Measurements from ENCODE around the gene EXOC6B. TPM values are rescaled to one million over a fixed set of nuclear protein-coding genes. Genes with fewer than 3 reads are reported as not detected.

Gene EXOC6B
- total RNA-seq, 1 donor from 2014 or later = 46.1 TPM

DNA sequence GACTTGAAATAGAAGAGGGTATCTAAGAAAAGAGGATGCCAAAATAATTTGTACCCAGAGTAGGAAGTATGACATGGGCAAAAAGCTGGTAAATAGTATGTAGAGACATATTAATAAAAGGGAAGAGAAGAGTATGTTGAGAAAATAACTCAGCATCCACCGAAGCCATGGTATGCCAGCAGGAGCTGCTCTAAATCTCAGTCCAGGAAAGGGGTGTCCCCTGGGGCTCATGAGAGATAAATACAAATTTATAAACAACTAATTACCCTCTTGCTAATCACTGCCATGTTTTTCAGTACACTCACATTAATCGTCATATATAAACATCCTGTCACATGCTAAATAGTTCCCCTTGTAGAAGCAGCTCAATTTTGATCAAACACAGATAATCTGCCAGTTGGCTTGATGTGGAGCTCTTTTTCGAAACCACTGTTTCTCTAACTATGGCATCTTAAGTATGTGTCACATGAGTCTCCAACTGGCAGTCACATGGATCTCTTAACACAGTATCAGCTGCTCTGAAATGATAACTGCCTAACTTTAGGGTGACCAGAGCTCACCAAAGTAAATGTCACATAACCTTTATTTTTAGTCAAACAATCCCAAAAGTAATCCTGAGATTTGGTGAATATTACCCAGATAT, 31.9 kb downstream of the EXOC6B start:
- H3K4me1 Mint-ChIP-seq (ENCODE audit: unreplicated experiment) = peaks cover 12% of the 10 kb centered on the region
- no peak for DNase-seq (ENCODE audit: extremely low spot score, unreplicated experiment)
- H3K36me3 Mint-ChIP-seq = no peaks in the 10 kb centered on the region
- no peaks in the 10 kb centered on the region for H3K27me3 Mint-ChIP-seq
- TF ChIP-seq, protein P1, sequence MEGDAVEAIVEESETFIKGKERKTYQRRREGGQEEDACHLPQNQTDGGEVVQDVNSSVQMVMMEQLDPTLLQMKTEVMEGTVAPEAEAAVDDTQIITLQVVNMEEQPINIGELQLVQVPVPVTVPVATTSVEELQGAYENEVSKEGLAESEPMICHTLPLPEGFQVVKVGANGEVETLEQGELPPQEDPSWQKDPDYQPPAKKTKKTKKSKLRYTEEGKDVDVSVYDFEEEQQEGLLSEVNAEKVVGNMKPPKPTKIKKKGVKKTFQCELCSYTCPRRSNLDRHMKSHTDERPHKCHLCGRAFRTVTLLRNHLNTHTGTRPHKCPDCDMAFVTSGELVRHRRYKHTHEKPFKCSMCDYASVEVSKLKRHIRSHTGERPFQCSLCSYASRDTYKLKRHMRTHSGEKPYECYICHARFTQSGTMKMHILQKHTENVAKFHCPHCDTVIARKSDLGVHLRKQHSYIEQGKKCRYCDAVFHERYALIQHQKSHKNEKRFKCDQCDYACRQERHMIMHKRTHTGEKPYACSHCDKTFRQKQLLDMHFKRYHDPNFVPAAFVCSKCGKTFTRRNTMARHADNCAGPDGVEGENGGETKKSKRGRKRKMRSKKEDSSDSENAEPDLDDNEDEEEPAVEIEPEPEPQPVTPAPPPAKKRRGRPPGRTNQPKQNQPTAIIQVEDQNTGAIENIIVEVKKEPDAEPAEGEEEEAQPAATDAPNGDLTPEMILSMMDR (conservative IDR thresholded peaks at IDR 0.05) = no peak
- H3K4me3 Mint-ChIP-seq = no peak overlapping the region
- H3K27ac Mint-ChIP-seq = no peak overlapping the region
- H3K9me3 Mint-ChIP-seq = no peaks in the 10 kb centered on the region

DNA sequence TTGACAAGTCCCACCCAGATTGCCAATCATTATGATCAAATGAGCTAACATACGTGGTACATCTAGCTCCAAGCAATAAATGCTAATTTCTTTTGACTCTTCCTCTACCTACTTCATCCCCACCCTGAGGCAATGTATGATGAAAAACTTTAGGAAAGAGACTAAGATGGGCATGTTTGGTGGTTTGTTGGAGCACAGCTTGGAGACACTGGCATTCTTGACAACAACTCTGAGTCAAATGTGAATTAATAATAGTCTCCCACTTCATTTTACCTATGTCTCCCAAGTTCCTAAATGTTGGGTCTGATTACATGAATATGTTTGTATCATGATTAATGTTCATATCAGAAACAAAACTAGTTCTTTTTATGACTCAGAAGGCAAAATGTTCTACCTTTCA, 36.6 kb downstream of the EXOC6B start:
- Mint-ChIP-seq H3K9me3 (peaks cover 4% of the 10 kb centered on the region), H3K27ac (no peak overlapping the region), H3K27me3 (no peaks in the 10 kb centered on the region), H3K4me3 (no peak overlapping the region), H3K36me3 (peaks cover 13% of the 10 kb centered on the region), H3K4me1 (ENCODE audit: unreplicated experiment) (peaks cover 6% of the 10 kb centered on the region)
- TF ChIP-seq, protein P1 (conservative IDR thresholded peaks at IDR 0.05) = no peak
- DNase-seq (ENCODE audit: extremely low spot score, unreplicated experiment) = no peak

DNA sequence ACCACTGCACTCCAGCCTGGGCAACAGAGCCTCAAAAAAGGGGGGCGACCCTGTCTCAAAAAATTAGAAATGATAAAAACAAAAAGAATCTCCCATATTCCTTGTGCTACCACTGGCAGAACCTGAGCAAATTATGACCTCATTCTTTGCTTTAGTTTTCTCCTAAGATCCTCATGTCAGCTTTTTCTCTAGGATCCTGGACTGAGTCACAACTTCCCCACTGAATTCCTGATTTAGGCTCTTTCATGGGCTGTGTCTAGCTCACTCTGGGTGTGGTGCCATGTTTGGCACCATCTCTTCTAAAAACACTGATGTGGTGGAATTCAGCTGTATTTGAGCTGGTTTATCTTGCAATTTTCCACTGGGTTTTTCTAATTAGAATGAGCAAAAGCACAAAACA, 37.1 kb downstream of the EXOC6B start:
- H3K9me3 Mint-ChIP-seq = peaks cover 6% of the 10 kb centered on the region
- peaks cover 18% of the 10 kb centered on the region for H3K36me3 Mint-ChIP-seq
- DNase-seq (ENCODE audit: extremely low spot score, unreplicated experiment) = no peak
- H3K27ac Mint-ChIP-seq = no peak overlapping the region
- H3K4me3 Mint-ChIP-seq = no peak overlapping the region
- no peaks in the 10 kb centered on the region for H3K27me3 Mint-ChIP-seq
- peaks cover 6% of the 10 kb centered on the region for H3K4me1 Mint-ChIP-seq (ENCODE audit: unreplicated experiment)
- TF ChIP-seq, protein P1 (conservative IDR thresholded peaks at IDR 0.05) = no peak

DNA sequence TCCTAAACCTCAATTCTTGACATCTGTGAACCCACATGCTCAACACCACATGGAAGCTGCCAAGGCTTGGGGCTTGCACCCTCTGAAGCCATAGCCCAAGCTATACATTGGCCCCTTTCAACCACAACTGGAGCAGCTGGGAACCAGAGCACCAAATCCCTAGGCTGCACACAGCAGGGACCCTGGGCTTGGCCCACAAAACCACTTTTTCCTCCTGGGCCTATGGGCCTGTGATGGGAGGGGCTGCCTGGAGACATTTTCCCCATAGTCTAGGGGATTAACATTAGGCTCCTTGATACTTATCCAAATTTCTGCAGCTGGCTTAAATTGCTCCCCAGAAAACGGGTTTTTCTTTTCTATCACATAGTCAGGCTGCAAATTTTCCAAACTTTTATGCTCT, 40.3 kb downstream of the EXOC6B start:
- no peak overlapping the region for H3K27ac Mint-ChIP-seq
- DNase-seq (ENCODE audit: extremely low spot score, unreplicated experiment) = no peak
- no peak overlapping the region for H3K4me3 Mint-ChIP-seq
- H3K27me3 Mint-ChIP-seq = no peaks in the 10 kb centered on the region
- H3K4me1 Mint-ChIP-seq (ENCODE audit: unreplicated experiment) = peaks cover 18% of the 10 kb centered on the region
- peaks cover 21% of the 10 kb centered on the region for H3K36me3 Mint-ChIP-seq
- peaks cover 8% of the 10 kb centered on the region for H3K9me3 Mint-ChIP-seq
- TF ChIP-seq, protein P1 (conservative IDR thresholded peaks at IDR 0.05) = no peak

DNA sequence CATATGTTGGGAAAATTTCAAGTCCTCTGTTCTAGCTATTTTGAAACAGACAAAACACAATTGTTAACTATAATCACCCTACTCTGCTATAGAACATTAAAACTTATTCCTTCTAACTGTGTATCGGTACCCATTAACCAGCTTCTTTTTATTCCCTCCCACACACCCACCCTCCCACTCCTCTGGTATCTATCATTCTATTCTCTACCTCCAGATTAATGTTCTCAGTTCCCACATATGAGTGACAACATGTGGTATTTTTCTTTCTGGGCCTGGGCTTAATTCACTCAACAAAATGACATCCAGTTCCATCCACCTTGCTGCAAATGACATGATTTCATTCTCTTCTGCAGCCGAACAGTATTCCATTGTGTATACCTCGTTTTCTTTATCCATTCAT, 43.3 kb downstream of the EXOC6B start:
- H3K27me3 Mint-ChIP-seq = no peaks in the 10 kb centered on the region
- peaks cover 27% of the 10 kb centered on the region for H3K36me3 Mint-ChIP-seq
- H3K4me3 Mint-ChIP-seq = no peak overlapping the region
- no peak for DNase-seq (ENCODE audit: extremely low spot score, unreplicated experiment)
- H3K27ac Mint-ChIP-seq = no peak overlapping the region
- H3K9me3 Mint-ChIP-seq = peaks cover 8% of the 10 kb centered on the region
- TF ChIP-seq, protein P1 (conservative IDR thresholded peaks at IDR 0.05) = no peak
- H3K4me1 Mint-ChIP-seq (ENCODE audit: unreplicated experiment) = peaks cover 16% of the 10 kb centered on the region
